Esophagus squamous epithelium (tissue), 4 donors: ENCODE results near the gene DUSP7.

ENCODE experiments used
- CTCF ChIP-seq, 6 experiments: fragments of 450-650 bp in 4 of 6; fragments of 200-600 bp in 2 of 6; sonication (generic) in 2 of 6; IDR thresholded peaks; one replicate each; pipeline ENCODE4 v1.5.1; 2016 to 2019; ENCODE audit warnings: antibody characterized with exemption in 6 of 6, mild to moderate bottlenecking in 4 of 6, moderate library complexity in 4 of 6
- POLR2A ChIP-seq, 4 donors: fragments of 450-650 bp; IDR thresholded peaks; one replicate each; pipeline ENCODE4 v1.6.1; 2017; ENCODE audit warnings: antibody characterized with exemption in 4 of 4, mild to moderate bottlenecking in 4 of 4, moderate library complexity in 3 of 4

DNA sequence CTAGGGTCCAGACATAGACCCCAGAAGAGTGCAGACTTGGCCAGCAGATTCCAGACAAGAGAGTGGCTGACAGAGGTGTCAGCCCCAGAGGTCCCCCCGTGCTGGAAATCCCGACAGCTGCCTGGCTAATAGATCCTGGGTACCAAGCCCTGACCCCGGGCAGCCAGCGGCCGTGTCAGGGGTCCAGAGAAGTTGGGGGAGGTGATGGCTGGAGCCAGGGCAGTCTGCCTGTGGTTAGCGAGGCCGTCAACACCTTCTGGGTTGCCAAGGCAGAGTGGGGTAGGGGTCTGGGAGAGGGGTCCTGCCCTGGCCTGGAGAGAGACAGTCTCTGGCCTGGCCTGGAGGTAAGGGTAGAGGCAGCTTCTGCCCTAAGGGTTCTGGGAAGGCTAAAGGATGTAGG, 35.6 kb downstream of the DUSP7 start:
- no peak for TF ChIP-seq POLR2A (IDR thresholded peaks at IDR 0.05)
- TF ChIP-seq CTCF (IDR thresholded peaks at IDR 0.05) = no peak
